Skeletal muscle tissue (tissue), 4 donors: ENCODE results near the gene SERPINB6. TPM values are rescaled to one million over a fixed set of nuclear protein-coding genes. Genes with fewer than 3 reads are reported as not detected.
A peak's percentile ranks its signal among the peaks of the same experiment; 100 is the strongest.
"Not testable (repeated sequence)": the region's sequence is repeated elsewhere in the genome, so short reads cannot be mapped to it uniquely, and the experiment has no call there.

ENCODE experiments used
- H3K27ac ChIP-seq: one replicate; pipeline ENCODE4 v1.7.0; 2013; ENCODE audit warnings: mild to moderate bottlenecking, low read depth, low read length, inconsistent platforms
- H3K27me3 ChIP-seq, 3 donors: one replicate each; pipeline ENCODE4 v1.7.0; 2013; ENCODE audit warnings: low read length in 3 of 3; ENCODE audit not compliant: control insufficient read depth in 3 of 3, insufficient read depth in 3 of 3
- H3K36me3 ChIP-seq, 3 donors: one replicate each; pipeline ENCODE4 v1.7.0; 2013; ENCODE audit warnings: low read length in 3 of 3; ENCODE audit not compliant: control insufficient read depth in 3 of 3, insufficient read depth in 3 of 3
- H3K4me1 ChIP-seq, 3 donors: one replicate each; pipeline ENCODE4 v1.7.0; 2013; ENCODE audit warnings: low read length in 3 of 3, mild to moderate bottlenecking in 3 of 3; ENCODE audit not compliant: control insufficient read depth in 3 of 3, insufficient read depth in 3 of 3
- H3K4me3 ChIP-seq, 3 donors: one replicate each; pipeline ENCODE4 v1.7.0; 2013; ENCODE audit warnings: low read length in 3 of 3
- H3K9ac ChIP-seq, 3 donors: one replicate each; pipeline ENCODE4 v1.7.0; 2013; ENCODE audit warnings: low read length in 3 of 3, mild to moderate bottlenecking in 3 of 3, moderate library complexity in 2 of 3, low read depth in 1 of 3
- H3K9me3 ChIP-seq, 3 donors: one replicate each; pipeline ENCODE4 v1.7.0; 2013; ENCODE audit warnings: low read length in 3 of 3; ENCODE audit not compliant: control insufficient read depth in 3 of 3
- total RNA-seq: library from RNA; depleted of rRNA; stranded (reverse); fragments of >200 nt; gene quantifications from one replicate; pipeline ENCODE4 v1.2.3, GENCODE V29; 2014
- donor health status: Osteomylitis.

SERPINB6 gene
- total RNA-seq, 1 donor from 2014 or later, result 52.7 TPM

GRCh38 chr6:3011592-3011991, 40.2 kb upstream of the SERPINB6 start:
- H3K9ac ChIP-seq, result no peak overlapping the region
- peaks cover 63 to 74% (median 73%) of the 10 kb centered on the region in 3 donors for H3K36me3 ChIP-seq
- no peaks in the 10 kb centered on the region for H3K27me3 ChIP-seq
- H3K4me1 ChIP-seq, result peaks cover 0 to 2% (median 0%) of the 10 kb centered on the region in 3 donors
- peaks cover 0 to 6% (median 4%) of the 10 kb centered on the region in 3 donors for H3K9me3 ChIP-seq
- H3K4me3 ChIP-seq, result no peak overlapping the region
- no peak overlapping the region for H3K27ac ChIP-seq

- peaks cover 0 to 2% (median 0%) of the 10 kb centered on the region in 3 donors for H3K4me1 ChIP-seq
- H3K27ac ChIP-seq, result no peak overlapping the region
- peaks cover 0 to 6% (median 4%) of the 10 kb centered on the region in 3 donors for H3K9me3 ChIP-seq
- peaks cover 64 to 75% (median 74%) of the 10 kb centered on the region in 3 donors for H3K36me3 ChIP-seq
- no peak overlapping the region for H3K4me3 ChIP-seq
- no peak overlapping the region for H3K9ac ChIP-seq
- no peaks in the 10 kb centered on the region for H3K27me3 ChIP-seq
These were observed 39.8 kb upstream of the SERPINB6 start for GRCh38 chr6:3011158-3011557.

GRCh38 chr6:3009930-3010329, 38.6 kb upstream of the SERPINB6 start:
- Histone ChIP-seq H3K4me3 (no peak overlapping the region), H3K4me1 (peaks cover 0 to 2% (median 0%) of the 10 kb centered on the region in 3 donors), H3K9me3 (peaks cover 0 to 6% (median 4%) of the 10 kb centered on the region in 3 donors), H3K36me3 (peaks cover 63 to 78% (median 74%) of the 10 kb centered on the region in 3 donors), H3K27me3 (no peaks in the 10 kb centered on the region), H3K9ac (no peak overlapping the region), H3K27ac (no peak overlapping the region)

- not testable (repeated sequence) for H3K4me3 ChIP-seq, H3K4me1 ChIP-seq, H3K9ac ChIP-seq, H3K27me3 ChIP-seq, H3K27ac ChIP-seq, H3K9me3 ChIP-seq
- peaks cover 60 to 75% (median 72%) of the 10 kb centered on the region in 3 donors for H3K36me3 ChIP-seq
These were observed 37.4 kb upstream of the SERPINB6 start for GRCh38 chr6:3008712-3009265.

GRCh38 chr6:3007571-3007970, 36.2 kb upstream of the SERPINB6 start:
- Histone ChIP-seq H3K27ac (no peak overlapping the region), H3K36me3 (peaks cover 53 to 66% (median 63%) of the 10 kb centered on the region in 3 donors), H3K9me3 (peaks cover 0 to 6% (median 4%) of the 10 kb centered on the region in 3 donors), H3K4me3 (no peak overlapping the region), H3K27me3 (no peaks in the 10 kb centered on the region), H3K4me1 (no peaks in the 10 kb centered on the region), H3K9ac (no peak overlapping the region)

- H3K4me1 ChIP-seq, result peaks cover 4 to 9% (median 7%) of the 10 kb centered on the region in 3 donors
- H3K9me3 ChIP-seq, result peaks cover 0 to 4% (median under 1%) of the 10 kb centered on the region in 3 donors
- no peaks in the 10 kb centered on the region for H3K27me3 ChIP-seq
- H3K27ac ChIP-seq, result no peak overlapping the region
- no peak overlapping the region for H3K4me3 ChIP-seq
- peaks cover 44 to 55% (median 52%) of the 10 kb centered on the region in 3 donors for H3K36me3 ChIP-seq
- H3K9ac ChIP-seq, result no peak overlapping the region
These were observed 35.1 kb upstream of the SERPINB6 start for GRCh38 chr6:3006476-3006875.

- Histone ChIP-seq H3K4me1 (peaks cover 4 to 13% (median 11%) of the 10 kb centered on the region in 3 donors), H3K36me3 (peaks cover 44 to 49% (median 47%) of the 10 kb centered on the region in 3 donors)
These were observed 34.5 kb upstream of the SERPINB6 start for GRCh38 chr6:3005874-3006273.

GRCh38 chr6:3005077-3005476, 33.7 kb upstream of the SERPINB6 start:
- Histone ChIP-seq H3K36me3 (peaks cover 37 to 41% (median 39%) of the 10 kb centered on the region in 3 donors), H3K9ac (no peak overlapping the region), H3K4me1 (peaks cover 4 to 16% (median 11%) of the 10 kb centered on the region in 3 donors), H3K4me3 (no peak overlapping the region), H3K27me3 (no peaks in the 10 kb centered on the region), H3K27ac (no peak overlapping the region), H3K9me3 (no peaks in the 10 kb centered on the region)

More at GRCh38 chr6:3005874-3006273, 34.5 kb upstream of the SERPINB6 start:
- H3K27me3 ChIP-seq, result no peaks in the 10 kb centered on the region
- H3K9me3 ChIP-seq, result peaks cover 0 to 4% (median 0%) of the 10 kb centered on the region in 3 donors
- H3K27ac ChIP-seq, result no peak overlapping the region
- H3K9ac ChIP-seq, result no peak overlapping the region
- H3K4me3 ChIP-seq, result no peak overlapping the region

- not testable (repeated sequence) for H3K9me3 ChIP-seq, H3K27me3 ChIP-seq, H3K4me3 ChIP-seq, H3K9ac ChIP-seq
- Histone ChIP-seq H3K36me3 (peaks cover 31 to 38% (median 33%) of the 10 kb centered on the region in 3 donors), H3K4me1 (peaks cover 15 to 30% (median 22%) of the 10 kb centered on the region in 3 donors), H3K27ac (peak overlapping the region; percentile 44)
These were observed 31.9 kb upstream of the SERPINB6 start for GRCh38 chr6:3003226-3003625.

GRCh38 chr6:3001773-3002293, 30.5 kb upstream of the SERPINB6 start:
- H3K9ac ChIP-seq, result peak overlapping the region in 1 of 3 donors; percentile 53
- H3K27me3 ChIP-seq, result no peaks in the 10 kb centered on the region
- H3K4me3 ChIP-seq, result no peak overlapping the region
- H3K9me3 ChIP-seq, result no peaks in the 10 kb centered on the region
- H3K27ac ChIP-seq, result peak overlapping the region; percentile 96
- peaks cover 21 to 27% (median 24%) of the 10 kb centered on the region in 3 donors for H3K36me3 ChIP-seq
- H3K4me1 ChIP-seq, result peaks cover 15 to 30% (median 22%) of the 10 kb centered on the region in 3 donors
